GM12892 (cell line): ENCODE measurements around the gene ZDHHC11.

Experiments used
- DNase-seq: peaks from one replicate; pipeline ENCODE4 v3.0.0; 2011; ENCODE audit not compliant: insufficient read length
- FAIRE-seq: peaks from 2 replicates; lab custom pipeline; 2011; peaks lifted over from hg19 to GRCh38; lab: Jason Lieb, UNC
- POLR2A ChIP-seq: IDR thresholded peaks from 2 replicates; pipeline ENCODE4 v1.6.1; 2011; ENCODE audit warnings: low read depth, low read length, control low read depth
- POLR2AphosphoS5 ChIP-seq: IDR thresholded peaks from 2 replicates; pipeline ENCODE4 v1.6.1; 2011; ENCODE audit warnings: low read depth, low read length, control low read depth
- TAF1 ChIP-seq: IDR thresholded peaks from 2 replicates; pipeline ENCODE4 v1.6.1; 2011; ENCODE audit warnings: low read depth, mild to moderate bottlenecking, control low read depth, low read length, borderline replicate concordance

Gene ZDHHC11

DNA sequence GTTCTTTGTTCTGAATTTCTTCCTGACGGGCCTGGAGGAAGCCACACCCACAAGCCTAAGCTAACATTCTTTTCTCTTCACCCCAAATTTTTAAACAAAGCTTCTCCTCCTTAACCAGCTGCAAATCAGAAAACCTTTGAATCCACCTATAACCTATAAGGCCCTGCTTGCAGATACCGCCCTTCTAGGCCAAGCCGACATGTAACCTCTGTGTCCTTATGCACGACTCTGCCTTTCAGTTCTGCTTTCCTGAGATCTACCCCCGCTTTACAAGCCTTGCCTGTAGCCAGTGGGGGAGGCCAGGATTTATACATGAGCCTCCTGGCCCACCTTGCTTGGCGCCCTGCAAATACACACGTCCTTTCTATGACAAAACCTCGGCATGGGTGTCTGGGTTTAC, 22.5 kb upstream of the ZDHHC11 start:
- TF ChIP-seq POLR2A: no peak
- TF ChIP-seq POLR2AphosphoS5: no peak
- no peak for TF ChIP-seq TAF1
- no peak for DNase-seq
- FAIRE-seq: no peak

DNA sequence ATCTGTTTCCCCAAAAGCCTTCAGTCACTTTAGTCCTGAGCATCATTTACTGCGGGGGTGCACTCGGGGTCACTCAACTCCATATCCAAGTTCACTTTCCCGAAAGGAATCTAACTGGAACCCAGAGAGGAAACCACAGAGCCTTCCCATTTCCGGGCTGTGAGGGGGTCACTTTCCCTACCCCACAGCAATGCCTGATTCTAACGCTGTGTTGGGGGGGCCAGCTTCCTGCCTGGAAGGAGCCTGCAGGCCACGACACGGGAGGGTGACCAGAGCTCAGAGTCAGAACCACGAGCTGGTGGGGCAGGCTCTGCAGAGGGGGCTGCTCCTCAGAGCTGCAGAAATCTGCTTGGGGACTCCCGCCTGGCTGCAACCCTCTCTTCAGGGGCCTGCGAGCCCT, 21.5 kb upstream of the ZDHHC11 start:
- no peak for DNase-seq
- FAIRE-seq: no peak
- TF ChIP-seq POLR2AphosphoS5 (no peak), POLR2A (no peak), TAF1 (no peak)

DNA sequence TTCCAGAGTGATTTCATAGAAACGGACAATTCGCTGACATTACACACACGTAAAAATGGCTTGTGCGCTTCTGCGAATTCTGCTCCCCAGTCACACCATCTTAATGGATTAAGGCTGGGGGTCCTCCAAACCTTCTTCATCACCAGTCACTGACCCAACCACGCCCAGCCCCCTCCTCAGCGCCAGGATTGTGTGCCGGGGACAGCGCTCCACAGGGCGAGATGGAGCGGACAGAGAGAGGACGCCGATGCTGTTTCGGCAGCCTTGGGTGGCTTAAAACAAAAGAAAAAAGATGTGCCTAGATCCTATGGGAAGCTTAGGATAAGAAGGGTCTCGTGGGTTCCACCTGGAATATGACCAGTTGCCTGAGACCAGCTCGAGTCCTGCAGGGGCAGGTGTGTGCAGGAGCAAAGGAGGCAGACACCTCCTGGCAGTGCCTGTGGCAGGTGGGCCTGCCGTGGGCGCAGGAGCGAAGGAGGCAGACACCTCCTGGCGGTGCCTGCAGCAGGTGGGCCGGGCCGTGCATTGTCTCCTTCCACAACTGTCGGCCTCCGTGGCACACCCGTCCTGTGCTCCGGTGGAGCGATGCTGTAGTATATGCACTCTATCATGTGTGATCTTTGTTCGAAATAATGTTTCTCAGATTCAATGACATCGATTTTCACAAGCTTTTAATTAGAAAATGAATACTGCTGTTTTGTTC, 21.0 kb upstream of the ZDHHC11 start:
- TF ChIP-seq POLR2A (no peak), POLR2AphosphoS5 (no peak)
- no peak for FAIRE-seq
- DNase-seq: no peak

DNA sequence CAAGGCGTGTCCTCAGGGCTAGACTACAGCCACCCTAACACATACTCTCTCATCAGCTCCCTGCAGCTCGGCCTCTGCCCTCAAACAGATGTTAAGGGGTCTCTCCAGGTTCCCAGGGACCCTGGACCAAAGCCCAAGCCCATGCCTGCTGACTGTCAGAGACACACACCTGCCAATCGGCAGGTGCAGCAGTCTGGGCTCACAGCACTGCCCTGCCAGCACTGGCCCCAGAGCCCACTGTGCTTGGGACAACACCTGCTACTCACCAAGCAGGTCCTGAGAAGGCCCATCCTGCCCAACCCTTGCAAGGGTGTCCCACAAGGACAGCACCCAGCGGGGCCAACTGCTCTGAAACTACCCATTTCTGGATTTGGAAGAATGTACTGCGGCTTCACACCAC, 20.2 kb upstream of the ZDHHC11 start:
- TF ChIP-seq TAF1 (no peak), POLR2A (no peak), POLR2AphosphoS5 (no peak)
- DNase-seq: no peak
- FAIRE-seq: no peak

DNA sequence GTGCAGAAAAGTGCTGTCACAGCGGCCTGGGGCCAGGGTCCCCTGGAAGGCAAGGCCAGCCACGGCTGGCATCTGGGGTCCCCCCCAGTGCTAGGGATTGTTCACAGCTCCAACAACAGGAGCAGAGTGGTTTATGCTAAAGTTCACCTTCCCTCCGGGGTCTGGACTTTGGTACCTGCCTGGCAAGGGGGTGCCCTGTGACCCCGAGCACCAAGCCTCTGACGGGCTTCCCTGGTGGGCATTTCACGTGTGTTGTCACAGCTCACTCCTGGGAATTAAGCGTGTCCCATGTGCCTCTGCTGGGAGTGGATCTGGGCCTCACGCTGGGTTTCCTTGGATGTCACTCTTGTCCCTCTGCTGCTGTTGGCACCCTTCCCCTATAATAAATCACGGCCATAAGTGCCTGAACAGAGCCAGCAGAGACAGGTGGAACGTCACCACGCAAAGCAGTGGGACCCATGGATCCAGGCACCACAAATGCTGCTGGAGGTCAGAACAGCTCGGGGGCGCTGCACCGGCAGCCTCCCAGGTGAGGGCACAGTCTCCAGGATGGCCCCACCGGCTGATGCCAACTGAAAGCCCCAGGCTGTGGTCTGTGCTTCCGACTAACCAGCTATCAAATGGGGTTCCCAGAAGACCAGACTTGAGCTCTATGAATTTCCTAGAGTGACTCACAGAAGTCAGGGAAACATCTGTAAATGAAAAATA, 17.8 kb upstream of the ZDHHC11 start:
- no peak for FAIRE-seq
- TF ChIP-seq POLR2AphosphoS5: no peak
- TF ChIP-seq POLR2A: no peak
- TF ChIP-seq TAF1: no peak

DNA sequence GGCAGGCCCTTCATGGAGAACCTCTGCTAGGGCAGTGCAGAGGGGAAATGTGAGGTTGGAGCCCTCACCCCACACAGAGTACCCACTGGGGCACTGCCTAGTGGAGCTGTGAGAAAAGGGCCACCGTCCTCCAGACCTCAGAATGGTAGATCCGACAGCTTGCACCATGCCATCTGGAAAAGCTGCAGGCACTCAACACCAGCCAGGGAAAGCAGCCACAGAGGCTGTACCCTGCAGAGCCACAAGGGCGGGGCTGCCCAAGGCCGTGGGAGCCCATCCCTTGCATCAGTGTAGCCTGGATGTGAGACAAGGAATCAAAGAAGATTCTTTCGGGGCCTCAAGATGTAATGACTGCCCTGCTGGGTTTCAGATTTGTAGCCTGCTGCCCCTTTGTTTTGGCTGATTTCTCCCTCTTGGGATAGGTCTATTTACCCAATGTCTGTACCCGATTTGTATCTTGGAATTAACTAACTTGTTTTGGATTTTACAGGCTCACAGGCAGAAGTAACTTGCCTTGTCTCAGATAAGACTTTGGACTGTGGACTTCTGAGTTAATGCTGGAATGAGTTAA, 16.6 kb upstream of the ZDHHC11 start:
- TF ChIP-seq POLR2A (no peak), POLR2AphosphoS5 (no peak), TAF1 (no peak)
- FAIRE-seq: no peak
- DNase-seq: no peak

More for the DNA sequence above, 17.8 kb upstream of the ZDHHC11 start:
- DNase-seq: no peak

DNA sequence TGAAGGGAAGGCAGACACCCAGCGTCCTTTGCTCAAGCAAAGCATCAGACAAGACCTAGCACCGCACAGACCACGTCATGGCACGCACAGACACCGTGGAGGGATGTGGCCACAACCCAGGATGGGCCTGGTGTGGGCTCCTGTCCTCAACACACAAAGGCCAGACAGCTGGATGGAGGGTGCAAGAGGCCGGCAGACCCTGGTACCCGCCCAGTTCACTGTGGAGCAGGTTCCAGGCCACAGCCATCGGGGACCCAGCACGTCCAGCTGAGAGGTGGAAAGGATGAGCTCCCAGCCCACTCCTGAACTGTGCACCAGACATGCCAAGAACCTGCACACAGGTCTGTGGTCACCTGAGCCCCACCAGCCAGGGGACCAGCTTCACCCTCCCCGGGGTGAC, 15.0 kb upstream of the ZDHHC11 start:
- DNase-seq: no peak
- TF ChIP-seq POLR2A (no peak), TAF1 (no peak), POLR2AphosphoS5 (no peak)
- no peak for FAIRE-seq

DNA sequence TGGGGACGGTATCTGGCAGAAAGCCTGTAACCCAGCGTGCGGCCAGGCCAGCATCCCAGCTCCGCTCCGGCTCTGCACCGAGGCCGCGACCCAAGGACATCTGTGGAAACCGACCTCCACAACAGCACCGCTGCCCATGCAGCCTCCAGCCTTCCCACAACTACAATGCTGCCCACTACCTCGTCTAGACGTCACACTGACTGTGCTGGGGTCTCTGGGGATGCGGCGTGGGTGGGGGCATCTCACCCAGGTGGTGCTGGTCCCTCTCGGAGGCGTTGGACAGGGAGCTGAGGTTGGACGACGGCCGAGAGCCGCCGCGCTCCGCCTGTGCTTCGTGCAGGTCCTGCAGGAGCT, 14.4 kb upstream of the ZDHHC11 start:
- no peak for DNase-seq
- FAIRE-seq: no peak
- no peak for TF ChIP-seq POLR2AphosphoS5
- no peak for TF ChIP-seq TAF1

DNA sequence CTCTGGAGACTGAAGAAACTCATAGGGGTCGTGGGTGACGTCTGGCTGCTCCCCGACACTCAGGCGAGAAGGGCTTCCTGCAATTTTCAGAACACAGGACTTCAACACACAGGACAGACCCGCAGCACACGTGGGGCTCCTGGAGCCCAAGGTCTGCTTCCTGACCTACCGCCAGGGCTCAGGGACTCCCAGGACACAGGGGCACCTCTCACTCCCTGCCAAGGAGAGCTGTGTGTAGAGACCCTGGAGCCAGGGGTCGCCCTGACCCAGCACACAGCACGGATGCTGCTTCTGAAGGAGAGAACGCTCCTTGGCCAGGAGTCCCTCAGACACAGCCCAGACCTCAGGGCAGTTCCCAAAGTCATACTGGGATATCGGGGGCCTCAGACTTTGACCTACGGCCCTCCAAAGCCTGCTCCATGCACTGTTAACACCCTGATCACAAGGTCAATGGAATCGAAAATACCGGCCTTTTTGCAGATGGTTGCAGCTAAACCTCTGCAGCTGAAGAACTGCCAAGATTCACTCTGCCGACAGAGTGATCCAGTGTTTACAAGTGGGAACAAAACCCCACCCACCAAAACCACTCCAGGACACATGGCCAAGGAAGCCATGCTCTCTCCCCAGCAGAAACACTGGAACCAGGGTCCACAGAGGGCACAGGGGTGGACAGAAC, 13.8 kb upstream of the ZDHHC11 start:
- DNase-seq: no peak
- no peak for FAIRE-seq
- TF ChIP-seq POLR2A: no peak
- no peak for TF ChIP-seq POLR2AphosphoS5
- TF ChIP-seq TAF1: no peak

DNA sequence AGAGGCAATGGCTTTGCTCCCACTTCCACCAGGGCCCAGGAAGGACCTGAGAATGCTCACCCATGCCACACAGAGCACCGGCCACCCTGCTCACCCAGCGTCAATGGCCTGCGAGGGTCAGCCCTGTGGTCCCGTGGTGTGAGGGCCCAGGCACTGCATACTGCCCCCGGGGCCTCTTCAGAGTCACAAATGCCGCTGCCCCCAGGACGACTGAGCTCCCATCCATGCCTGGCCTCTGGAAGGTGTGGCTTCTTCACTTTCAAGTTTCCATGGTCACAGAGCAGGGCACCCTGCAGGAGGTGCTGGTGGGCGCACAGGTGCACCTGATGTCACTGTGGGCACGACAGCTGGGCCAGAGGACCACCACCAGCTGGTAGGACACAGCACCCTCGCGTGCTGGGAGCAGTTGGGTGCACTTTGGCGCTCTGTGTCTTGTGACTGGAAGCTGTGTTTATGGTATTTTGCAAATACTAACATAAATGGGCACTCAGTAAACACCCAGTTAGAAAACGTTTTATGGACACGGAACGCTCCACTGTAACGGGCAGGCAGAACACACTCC, 12.5 kb upstream of the ZDHHC11 start:
- no peak for FAIRE-seq
- TF ChIP-seq POLR2A (no peak), TAF1 (no peak), POLR2AphosphoS5 (no peak)
- no peak for DNase-seq

DNA sequence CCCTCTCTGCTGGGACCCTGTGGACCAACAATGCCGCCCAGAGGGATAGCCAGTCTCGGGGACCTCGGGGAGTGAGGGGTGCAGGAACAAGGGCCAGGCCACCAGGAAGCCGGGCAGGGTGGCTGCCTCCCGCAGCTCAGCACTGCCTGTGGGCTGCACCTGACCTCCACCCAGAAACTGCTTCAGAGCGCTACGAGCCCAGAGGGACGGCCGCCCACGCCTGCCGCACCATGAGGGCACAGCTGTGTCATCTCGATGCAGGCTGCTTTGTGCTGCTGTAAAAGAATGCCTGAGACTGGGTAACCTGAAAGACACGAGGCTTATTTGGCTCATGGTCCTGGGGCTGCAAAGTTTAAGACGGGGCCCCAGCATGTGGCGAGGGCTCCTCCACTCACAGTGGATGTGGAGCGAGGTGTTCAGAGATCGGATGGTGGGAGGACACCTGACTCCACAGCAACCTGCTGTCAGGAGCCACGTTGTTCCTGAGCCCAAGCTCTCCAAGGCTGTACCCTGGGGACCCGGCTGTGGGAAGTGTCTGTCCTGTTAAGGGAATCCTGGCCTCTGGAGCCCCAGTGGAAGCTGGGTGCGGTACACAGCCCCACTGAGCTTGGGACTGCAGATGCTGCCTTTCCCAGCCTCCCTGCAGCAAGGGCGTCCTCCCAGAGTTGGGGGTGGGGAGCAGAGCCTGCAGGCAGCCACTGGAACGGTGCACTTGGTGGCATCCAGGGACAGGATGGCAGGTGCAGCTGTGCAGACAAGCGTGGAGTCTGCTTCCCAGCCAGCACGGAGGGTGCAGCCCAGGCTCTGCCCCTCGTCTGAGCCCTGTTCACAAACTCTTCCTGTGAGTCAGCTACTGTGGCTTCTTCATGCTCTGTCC, 11.8 kb upstream of the ZDHHC11 start:
- TF ChIP-seq POLR2A (no peak), POLR2AphosphoS5 (no peak; the same call in 1 of the 2 replicates), TAF1 (no peak)
- no peak for FAIRE-seq
- DNase-seq: no peak
